GM23248 (cell line): Measurements from ENCODE around the gene CEACAM21. TPM values are rescaled to one million over a fixed set of nuclear protein-coding genes. Genes with fewer than 3 reads are reported as not detected.
A peak's percentile ranks its signal among the peaks of the same experiment; 100 is the strongest.

Source experiments
- DNase-seq: peaks from one replicate; pipeline ENCODE4 v3.0.0-alpha.2; 2015
- H2AFZ ChIP-seq: fragments of 200-600 bp; sonication (generic); 2 replicates; pipeline ENCODE4 v1.6.1; 2016; ENCODE audit warnings: antibody characterized with exemption
- H3F3A ChIP-seq: fragments of 200-600 bp; sonication (generic); 2 replicates; pipeline ENCODE4 v1.6.1; 2016; ENCODE audit warnings: mild to moderate bottlenecking, antibody characterized with exemption, mixed run types; ENCODE audit not compliant: insufficient read depth
- H3K27ac ChIP-seq: fragments of 200-600 bp; sonication (generic); 2 replicates; pipeline ENCODE4 v1.5.1; 2016; ENCODE audit warnings: mild to moderate bottlenecking
- H3K27me3 ChIP-seq: fragments of 200-600 bp; sonication (generic); replicated peaks from 2 replicates; pipeline ENCODE4 v1.6.1; 2016; ENCODE audit warnings: mild to moderate bottlenecking; ENCODE audit not compliant: insufficient read depth
- H3K36me3 ChIP-seq: fragments of 200-600 bp; sonication (generic); 2 replicates; pipeline ENCODE4 v1.6.1; 2016; ENCODE audit warnings: low read depth, mild to moderate bottlenecking
- H3K4me1 ChIP-seq: fragments of 200-600 bp; sonication (generic); 2 replicates; pipeline ENCODE4 v1.6.1; 2016; ENCODE audit warnings: mild to moderate bottlenecking; ENCODE audit not compliant: insufficient read depth
- H3K4me2 ChIP-seq: fragments of 200-600 bp; sonication (generic); one replicate; pipeline ENCODE4 v1.6.1; 2016; ENCODE audit warnings: mild to moderate bottlenecking; ENCODE audit not compliant: unreplicated experiment
- H3K4me3 ChIP-seq: fragments of 200-600 bp; sonication (generic); 2 replicates; pipeline ENCODE4 v1.5.1; 2016; ENCODE audit warnings: mild to moderate bottlenecking
- H3K79me2 ChIP-seq: fragments of 200-600 bp; sonication (generic); 2 replicates; pipeline ENCODE4 v1.6.1; 2016; ENCODE audit warnings: mild to moderate bottlenecking; ENCODE audit not compliant: insufficient read depth
- H3K9ac ChIP-seq: fragments of 200-600 bp; sonication (generic); 2 replicates; pipeline ENCODE4 v1.6.1; 2016; ENCODE audit warnings: mild to moderate bottlenecking
- H3K9me2 ChIP-seq: fragments of 200-600 bp; sonication (generic); 2 replicates; pipeline ENCODE4 v1.6.1; 2016; ENCODE audit warnings: mixed run types, mild to moderate bottlenecking, moderate library complexity; ENCODE audit not compliant: insufficient read depth
- H3K9me3 ChIP-seq: fragments of 200-600 bp; sonication (generic); one replicate; pipeline ENCODE4 v1.6.1; 2017; ENCODE audit warnings: low read depth
- H4K20me1 ChIP-seq: fragments of 200-600 bp; sonication (generic); 2 replicates; pipeline ENCODE4 v1.6.0; 2016; ENCODE audit not compliant: insufficient read depth
- EZH2 ChIP-seq: fragments of 200-600 bp; sonication (generic); IDR thresholded peaks from 2 replicates; pipeline ENCODE4 v1.6.1; 2018; ENCODE audit warnings: antibody characterized with exemption, mild to moderate bottlenecking; ENCODE audit not compliant: insufficient read depth, poor library complexity, severe bottlenecking
- EZH2phosphoT487 ChIP-seq: fragments of 200-600 bp; sonication (generic); IDR thresholded peaks from 2 replicates; pipeline ENCODE4 v1.6.1; 2018; ENCODE audit warnings: antibody characterized with exemption, moderate library complexity, mild to moderate bottlenecking, low read depth; ENCODE audit not compliant: insufficient read depth
- WGBS, 2 experiments: methylation state at CpG; one replicate each; pipeline ENCODE4 v1.1.6; 2015 to 2017; ENCODE audit warnings: low lambda C conversion rate in 2 of 2, low coverage in 1 of 2; ENCODE audit errors: missing lambda C conversion rate in 2 of 2; 5-methylcytosine and 5-hydroxymethylcytosine counted together
- in situ Hi-C: fragments of 300-500 bp; cut with MboI; formaldehyde crosslinking; loops from 2 replicates; pipeline ENCODE4 v1.15.0; 2020
- polyA plus RNA-seq: library from polyadenylated mRNA; unstranded; fragments of >200 nt; fragmentation: Nextera tagmentation; extraction: Ambion mirVana; gene quantifications from 2 replicates; pipeline ENCODE4 v1.2.1, GENCODE V29; 2016
- total RNA-seq: library from RNA; depleted of rRNA; stranded (reverse); fragments of >200 nt; shearing (Covaris generic); gene quantifications from 2 replicates; pipeline ENCODE4 v1.2.3, GENCODE V29; 2014

The CEACAM21 gene
- total and polyA plus RNA-seq, 2 experiments from 2014 or later: not detected

DNA sequence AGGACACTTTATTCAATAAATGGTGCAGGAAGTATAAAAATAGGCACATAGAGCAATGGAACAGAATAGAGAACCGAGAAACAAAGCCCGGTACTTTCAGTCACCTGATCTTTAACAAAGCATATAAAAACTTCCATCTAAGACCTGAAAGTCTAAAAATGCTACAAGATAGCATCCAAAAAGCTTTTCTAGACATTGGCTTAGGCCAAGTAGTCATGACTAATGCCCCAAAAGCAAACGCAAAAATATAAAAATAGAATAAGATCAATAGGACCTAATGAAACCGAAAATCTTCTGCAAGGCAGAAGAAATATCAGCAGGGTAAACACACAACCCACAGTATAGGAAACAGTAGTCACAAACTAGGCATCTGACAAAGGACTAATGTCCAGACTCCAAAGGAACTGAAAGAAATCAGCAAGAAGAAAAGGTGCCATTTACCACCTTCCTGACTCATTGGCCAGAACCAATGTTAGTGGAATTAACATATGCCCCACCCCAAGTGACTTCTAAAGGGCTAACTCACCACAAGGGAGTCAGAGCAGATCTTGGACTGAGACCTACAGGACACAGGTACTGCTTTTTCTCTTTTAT is 40.8 kb upstream of the CEACAM21 start:
- Histone ChIP-seq H4K20me1 (no peaks in the 10 kb centered on the region), H3K79me2 (no peaks in the 10 kb centered on the region), H3K9me2 (no peaks in the 10 kb centered on the region), H3K27ac (no peak overlapping the region), H3K4me2 (no peak overlapping the region), H2AFZ (no peak overlapping the region), H3K9me3 (no peaks in the 10 kb centered on the region), H3F3A (peaks cover 20% of the 10 kb centered on the region), H3K4me3 (no peak overlapping the region), H3K27me3 (no peaks in the 10 kb centered on the region; the same call in 1 of the 2 replicates), H3K36me3 (no peaks in the 10 kb centered on the region), H3K9ac (no peak overlapping the region), H3K4me1 (peaks cover 17% of the 10 kb centered on the region)
- in situ Hi-C loops: no loop called here
- 74 to 82% methylated on average over 4 of the region's 4 CpGs for WGBS, 2 experiments
- no peak for DNase-seq
- no peak for TF ChIP-seq EZH2phosphoT487
- no peak for TF ChIP-seq EZH2

DNA sequence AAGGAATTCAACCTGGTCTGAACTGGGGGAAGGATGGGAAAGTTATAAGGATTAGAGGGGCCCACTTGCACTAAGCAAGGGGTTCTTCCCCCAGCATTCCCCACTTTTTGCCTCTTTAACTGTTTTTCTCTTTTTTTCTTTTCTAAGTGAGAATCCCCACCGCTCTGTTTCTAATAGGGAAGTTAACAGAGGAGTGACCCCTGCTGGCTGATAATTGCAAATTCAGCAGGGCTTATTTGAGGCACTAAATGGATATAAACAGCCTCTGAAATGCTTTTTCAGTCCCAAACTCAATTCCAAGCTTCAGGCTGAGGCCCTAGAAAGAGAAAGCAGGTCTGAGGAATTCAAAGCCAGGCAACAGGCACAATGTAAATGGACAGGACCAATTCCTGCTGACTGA is 38.2 kb upstream of the CEACAM21 start:
- H3K9me2 ChIP-seq: no peaks in the 10 kb centered on the region
- H3K36me3 ChIP-seq: no peaks in the 10 kb centered on the region
- no peaks in the 10 kb centered on the region for H3K79me2 ChIP-seq
- H3K27me3 ChIP-seq: peaks cover 7% of the 10 kb centered on the region; the same call in 1 of the 2 replicates
- no peaks in the 10 kb centered on the region for H3K4me1 ChIP-seq
- no peaks in the 10 kb centered on the region for H4K20me1 ChIP-seq
- no peak overlapping the region for H3K4me3 ChIP-seq
- TF ChIP-seq EZH2: no peak
- TF ChIP-seq EZH2phosphoT487: no peak
- H3K4me2 ChIP-seq: no peak overlapping the region
- in situ Hi-C loops: no loop called here
- no peak overlapping the region for H3K9ac ChIP-seq
- no peaks in the 10 kb centered on the region for H3F3A ChIP-seq
- no peak overlapping the region for H2AFZ ChIP-seq
- DNase-seq: peak; percentile 51
- 60 to 63% methylated on average over 1 of the region's 1 CpG for WGBS, 2 experiments
- no peak overlapping the region for H3K27ac ChIP-seq
- H3K9me3 ChIP-seq: no peaks in the 10 kb centered on the region

DNA sequence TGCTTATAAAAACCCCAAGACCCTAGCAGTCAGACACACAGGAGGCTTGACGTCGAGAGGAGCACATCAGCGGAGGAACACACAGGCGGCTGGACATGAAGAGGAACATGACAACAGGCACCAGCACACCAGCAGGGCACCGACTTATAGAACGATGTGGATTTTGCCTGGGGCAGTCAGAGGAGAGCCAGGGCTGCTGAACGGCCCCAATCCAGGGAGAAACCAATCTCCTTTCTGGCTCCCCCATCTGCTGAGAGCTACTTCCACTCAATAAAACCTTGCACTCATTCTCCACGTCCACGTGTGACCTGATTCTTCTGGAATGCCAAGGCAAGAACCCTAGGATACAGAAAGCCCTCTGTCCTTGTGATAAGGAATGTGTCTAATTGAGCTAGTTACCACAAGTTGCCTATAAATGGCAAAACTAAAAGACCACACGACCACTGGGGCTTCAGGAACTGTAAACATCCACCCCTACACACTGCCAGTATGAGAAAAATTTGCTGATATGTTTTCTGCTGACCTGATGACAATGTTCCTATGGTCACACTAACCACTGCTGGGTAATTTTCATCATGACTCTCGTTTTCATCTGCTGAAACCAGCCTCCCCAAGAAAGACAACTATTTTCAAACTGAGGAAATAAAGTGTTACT is 35.8 kb upstream of the CEACAM21 start:
- 31 to 33% methylated on average over 11 of the region's 11 CpGs for WGBS, 2 experiments
- no peak for DNase-seq
- no peak overlapping the region for H2AFZ ChIP-seq

DNA sequence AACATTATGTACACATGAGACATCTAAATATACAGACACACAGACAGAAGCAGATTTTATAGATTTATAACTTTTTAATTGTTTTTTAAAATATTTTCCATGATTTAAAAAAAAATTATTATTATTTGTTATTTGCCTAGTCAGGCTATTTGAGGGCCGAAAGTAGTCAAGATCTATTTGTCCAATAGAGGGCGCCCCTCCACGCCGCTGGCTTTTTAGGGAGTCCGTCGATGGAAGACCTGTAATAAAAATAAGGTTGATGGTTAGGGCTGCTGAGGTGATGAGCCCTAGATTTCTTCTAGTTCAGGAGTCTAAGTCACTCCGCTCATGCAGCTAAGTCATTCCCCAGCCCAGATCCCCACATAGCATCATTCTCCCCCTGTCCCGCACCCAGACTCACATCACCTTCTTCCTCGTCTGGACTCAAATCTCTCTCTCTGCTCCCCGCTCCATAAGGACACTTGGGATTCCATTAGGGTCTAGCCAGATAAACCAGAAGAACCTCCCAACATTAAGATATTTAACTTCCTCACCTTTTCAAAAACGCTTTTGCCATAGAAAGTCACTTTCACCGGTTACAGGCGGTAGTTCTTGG is 33.9 kb upstream of the CEACAM21 start:
- Histone ChIP-seq H3K4me2 (no peak overlapping the region), H3F3A (no peaks in the 10 kb centered on the region), H2AFZ (no peak overlapping the region), H3K27ac (no peak overlapping the region), H3K9me3 (no peaks in the 10 kb centered on the region), H3K36me3 (no peaks in the 10 kb centered on the region), H3K9me2 (no peaks in the 10 kb centered on the region), H3K79me2 (no peaks in the 10 kb centered on the region), H3K9ac (no peak overlapping the region), H3K4me1 (no peaks in the 10 kb centered on the region), H4K20me1 (no peaks in the 10 kb centered on the region), H3K4me3 (no peak overlapping the region), H3K27me3 (peaks cover 33% of the 10 kb centered on the region)
- WGBS, 2 experiments: 39 to 40% methylated on average over 13 of the region's 13 CpGs
- no peak for TF ChIP-seq EZH2phosphoT487
- TF ChIP-seq EZH2: no peak
- in situ Hi-C loops: no loop called here
- DNase-seq: peak; percentile 58

More for the DNA sequence above, 35.8 kb upstream of the CEACAM21 start:
- TF ChIP-seq EZH2phosphoT487 (no peak), EZH2 (no peak)
- Histone ChIP-seq H3K4me1 (no peaks in the 10 kb centered on the region), H3K9ac (no peak overlapping the region), H3K9me2 (no peaks in the 10 kb centered on the region), H3K36me3 (no peaks in the 10 kb centered on the region), H3K4me3 (no peak overlapping the region), H3K27me3 (peaks cover 20% of the 10 kb centered on the region), H3F3A (no peaks in the 10 kb centered on the region), H3K27ac (no peak overlapping the region), H3K4me2 (no peak overlapping the region), H3K79me2 (no peaks in the 10 kb centered on the region), H4K20me1 (no peaks in the 10 kb centered on the region), H3K9me3 (no peaks in the 10 kb centered on the region)
- in situ Hi-C loops: no loop called here
